CD14-positive monocyte (primary cell): ENCODE results near the gene CLK3. TPM values are rescaled to one million over a fixed set of nuclear protein-coding genes. Genes with fewer than 3 reads are reported as not detected.
"Not testable (repeated sequence)": the region's sequence is repeated elsewhere in the genome, so short reads cannot be mapped to it uniquely, and the experiment has no call there.

Experiments used
- DNase-seq, 3 donors: peaks; one replicate each; pipeline ENCODE4 v3.0.0-alpha.2; 2011 to 2022
- H2AFZ ChIP-seq: 2 replicates; pipeline ENCODE4 v1.6.0; 2012; ENCODE audit warnings: mild to moderate bottlenecking, low read depth, low read length, inconsistent platforms; ENCODE audit not compliant: insufficient read depth, poor library complexity, severe bottlenecking
- H3K27ac ChIP-seq, 2 donors: 1 replicate in 1 of 2; 2 replicates in 1 of 2; pipeline ENCODE4 v1.5.1; 2012 to 2013; ENCODE audit warnings: low read length in 2 of 2, control low read depth in 1 of 2, inconsistent platforms in 1 of 2, low read depth in 1 of 2, mild to moderate bottlenecking in 1 of 2
- H3K27me3 ChIP-seq, 2 donors: one replicate each; pipeline versions ENCODE4 v1.6.0 to v1.6.1; 2011 to 2013; ENCODE audit warnings: low read length in 2 of 2; ENCODE audit not compliant: control insufficient read depth in 2 of 2, insufficient read depth in 2 of 2
- H3K36me3 ChIP-seq, 2 donors: replicated peaks in 1 of 2; 1 replicate in 1 of 2; 2 replicates in 1 of 2; pipeline versions ENCODE4 v1.5.1 to v1.6.1; 2012 to 2013; ENCODE audit warnings: low read length in 2 of 2, control low read depth in 1 of 2, inconsistent platforms in 1 of 2, mild to moderate bottlenecking in 1 of 2; ENCODE audit not compliant: insufficient read depth in 2 of 2, control insufficient read depth in 1 of 2
- H3K4me1 ChIP-seq, 2 donors: 1 replicate in 1 of 2; 2 replicates in 1 of 2; pipeline versions ENCODE4 v1.5.1 to v1.6.1; 2012 to 2013; ENCODE audit warnings: low read length in 2 of 2, control low read depth in 1 of 2, inconsistent platforms in 1 of 2, mild to moderate bottlenecking in 1 of 2, moderate library complexity in 1 of 2; ENCODE audit not compliant: insufficient read depth in 2 of 2, control insufficient read depth in 1 of 2
- H3K4me2 ChIP-seq: replicated peaks from 2 replicates; pipeline ENCODE3; 2012; ENCODE audit warnings: low read length, moderate library complexity, mild to moderate bottlenecking; ENCODE audit not compliant: poor library complexity, severe bottlenecking; ENCODE audit errors: extremely low read depth
- H3K4me3 ChIP-seq, 3 experiments: fragments of 200-600 bp in 1 of 3; sonication (generic) in 1 of 3; replicated peaks in 1 of 3; 1 replicate in 2 of 3; 2 replicates in 1 of 3; pipeline ENCODE4 v1.5.1; 2011 to 2013; ENCODE audit warnings: low read length in 3 of 3, mild to moderate bottlenecking in 3 of 3, control low read depth in 2 of 3, low read depth in 2 of 3, inconsistent platforms in 1 of 3, moderate library complexity in 1 of 3
- H3K79me2 ChIP-seq: 2 replicates; pipeline ENCODE4 v1.6.0; 2012; ENCODE audit warnings: mild to moderate bottlenecking, control low read depth, inconsistent platforms, low read length, moderate library complexity; ENCODE audit not compliant: insufficient read depth
- H3K9ac ChIP-seq: 2 replicates; pipeline ENCODE4 v1.6.0; 2017; ENCODE audit warnings: low read length, mild to moderate bottlenecking; ENCODE audit not compliant: insufficient read depth, poor library complexity, severe bottlenecking
- H3K9me3 ChIP-seq, 2 donors: replicated peaks in 1 of 2; 1 replicate in 1 of 2; 2 replicates in 1 of 2; pipeline versions ENCODE4 v1.5.1 to v1.6.1; 2012 to 2013; ENCODE audit warnings: low read length in 2 of 2, control low read depth in 1 of 2; ENCODE audit not compliant: control insufficient read depth in 1 of 2, insufficient read depth in 1 of 2
- H4K20me1 ChIP-seq: 2 replicates; pipeline ENCODE4 v1.6.0; 2012; ENCODE audit warnings: mild to moderate bottlenecking, low read length, control low read depth, moderate library complexity; ENCODE audit not compliant: insufficient read depth
- H3K27ac Mint-ChIP-seq, 7 donors: one replicate each; pipeline ENCODE4 v1.8.0; 2020; ENCODE audit warnings: mild to moderate bottlenecking in 7 of 7, mixed read lengths in 7 of 7, moderate library complexity in 6 of 7, inconsistent platforms in 2 of 7
- H3K27me3 Mint-ChIP-seq, 3 donors: one replicate each; pipeline ENCODE4 v1.8.0; 2021 to 2022; ENCODE audit warnings: low read depth in 3 of 3, mild to moderate bottlenecking in 3 of 3, mixed read lengths in 3 of 3, moderate library complexity in 3 of 3, inconsistent platforms in 1 of 3
- H3K36me3 Mint-ChIP-seq, 2 donors: one replicate each; pipeline ENCODE4 v1.8.0; 2020; ENCODE audit warnings: mixed read lengths in 2 of 2, inconsistent platforms in 1 of 2, mild to moderate bottlenecking in 1 of 2
- H3K4me1 Mint-ChIP-seq: one replicate; pipeline ENCODE4 v1.8.0; 2020; ENCODE audit warnings: mild to moderate bottlenecking, mixed read lengths
- H3K4me3 Mint-ChIP-seq, 2 donors: one replicate each; pipeline ENCODE4 v1.8.0; 2020; ENCODE audit warnings: mild to moderate bottlenecking in 2 of 2, mixed read lengths in 2 of 2, moderate library complexity in 1 of 2
- H3K9me3 Mint-ChIP-seq, 7 donors: one replicate each; pipeline ENCODE4 v1.8.0; 2020 to 2022; ENCODE audit warnings: mixed read lengths in 7 of 7, mild to moderate bottlenecking in 6 of 7, moderate library complexity in 6 of 7, inconsistent platforms in 2 of 7
- WGBS: methylation state at CpG from one replicate; pipeline ENCODE4 v1.1.5; 2013; ENCODE audit warnings: missing lambda C conversion rate; ENCODE audit not compliant: insufficient coverage; 5-methylcytosine and 5-hydroxymethylcytosine counted together
- intact Hi-C, 2 donors: fragments of 100-400 bp; cut with micrococcal nuclease; formaldehyde crosslinking; loops; one replicate each; pipeline versions ENCODE4 v1.15.0 to v1.15.1; 2023
- polyA plus RNA-seq, 3 donors: library from polyadenylated mRNA; depleted of rRNA in 1 of 3; unstranded in 2 of 3; stranded (reverse) in 1 of 3; fragments of 300-500 nt in 2 of 3; fragments of >200 nt in 1 of 3; fragmentation: Illumina TruSeq in 2 of 3; gene quantifications; 1 replicate in 2 of 3; 2 replicates in 1 of 3; pipeline ENCODE4 v1.2.3, GENCODE V29; 2012 to 2021
- TF ChIP-seq, protein P1 (sequence below): fragments of 200-600 bp; IDR thresholded peaks from one replicate; pipeline ENCODE4 v1.8.0; 2022; ENCODE audit warnings: antibody characterized with exemption, mild to moderate bottlenecking

Gene CLK3
- polyA plus RNA-seq, 3 donors: 27.6 to 354 (median 33.2) TPM

DNA sequence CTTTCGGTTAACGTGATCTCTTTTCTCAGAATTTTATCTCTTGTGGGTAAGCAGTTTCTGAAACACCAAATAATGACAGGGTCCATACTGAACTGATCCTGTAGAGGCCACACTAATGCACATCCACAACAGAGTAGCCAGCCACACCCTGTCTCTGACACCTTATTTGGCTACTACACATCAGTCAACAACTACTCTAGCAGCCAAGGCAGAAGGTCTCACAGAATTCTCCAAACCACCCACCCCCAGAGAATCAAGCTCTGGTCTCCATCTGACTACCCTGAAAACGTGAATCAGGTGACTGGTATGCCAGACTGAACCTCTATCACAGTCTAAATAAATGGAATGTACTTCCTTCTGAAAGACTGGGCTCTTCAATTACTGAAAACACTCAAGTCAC is 42.2 kb downstream of the CLK3 start:
- Histone ChIP-seq H3K9ac (no peak overlapping the region), H3K27me3 (no peaks in the 10 kb centered on the region), H3K4me3 (no peak overlapping the region), H3K4me2 (no peak overlapping the region), H4K20me1 (peaks cover 3% of the 10 kb centered on the region), H3K79me2 (peaks cover 3% of the 10 kb centered on the region), H3K27ac (no peak overlapping the region), H2AFZ (no peak overlapping the region), H3K9me3 (no peaks in the 10 kb centered on the region), H3K36me3 (peaks cover 13 to 48% of the 10 kb centered on the region in 2 donors), H3K4me1 (peaks cover 5 to 13% of the 10 kb centered on the region in 2 donors)
- peaks cover 26 to 38% of the 10 kb centered on the region in 2 donors for H3K36me3 Mint-ChIP-seq
- TF ChIP-seq, protein P1, sequence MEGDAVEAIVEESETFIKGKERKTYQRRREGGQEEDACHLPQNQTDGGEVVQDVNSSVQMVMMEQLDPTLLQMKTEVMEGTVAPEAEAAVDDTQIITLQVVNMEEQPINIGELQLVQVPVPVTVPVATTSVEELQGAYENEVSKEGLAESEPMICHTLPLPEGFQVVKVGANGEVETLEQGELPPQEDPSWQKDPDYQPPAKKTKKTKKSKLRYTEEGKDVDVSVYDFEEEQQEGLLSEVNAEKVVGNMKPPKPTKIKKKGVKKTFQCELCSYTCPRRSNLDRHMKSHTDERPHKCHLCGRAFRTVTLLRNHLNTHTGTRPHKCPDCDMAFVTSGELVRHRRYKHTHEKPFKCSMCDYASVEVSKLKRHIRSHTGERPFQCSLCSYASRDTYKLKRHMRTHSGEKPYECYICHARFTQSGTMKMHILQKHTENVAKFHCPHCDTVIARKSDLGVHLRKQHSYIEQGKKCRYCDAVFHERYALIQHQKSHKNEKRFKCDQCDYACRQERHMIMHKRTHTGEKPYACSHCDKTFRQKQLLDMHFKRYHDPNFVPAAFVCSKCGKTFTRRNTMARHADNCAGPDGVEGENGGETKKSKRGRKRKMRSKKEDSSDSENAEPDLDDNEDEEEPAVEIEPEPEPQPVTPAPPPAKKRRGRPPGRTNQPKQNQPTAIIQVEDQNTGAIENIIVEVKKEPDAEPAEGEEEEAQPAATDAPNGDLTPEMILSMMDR: no peak
- no peak for DNase-seq
- H3K27ac Mint-ChIP-seq: no peak overlapping the region
- no peak overlapping the region for H3K4me3 Mint-ChIP-seq
- no peaks in the 10 kb centered on the region for H3K9me3 Mint-ChIP-seq
- H3K4me1 Mint-ChIP-seq: peaks cover 12% of the 10 kb centered on the region
- intact Hi-C loops: no loop called here
- H3K27me3 Mint-ChIP-seq: peaks cover 0 to 2% (median 1%) of the 10 kb centered on the region in 3 donors
- 89% methylated on average over 3 of the region's 3 CpGs for WGBS

DNA sequence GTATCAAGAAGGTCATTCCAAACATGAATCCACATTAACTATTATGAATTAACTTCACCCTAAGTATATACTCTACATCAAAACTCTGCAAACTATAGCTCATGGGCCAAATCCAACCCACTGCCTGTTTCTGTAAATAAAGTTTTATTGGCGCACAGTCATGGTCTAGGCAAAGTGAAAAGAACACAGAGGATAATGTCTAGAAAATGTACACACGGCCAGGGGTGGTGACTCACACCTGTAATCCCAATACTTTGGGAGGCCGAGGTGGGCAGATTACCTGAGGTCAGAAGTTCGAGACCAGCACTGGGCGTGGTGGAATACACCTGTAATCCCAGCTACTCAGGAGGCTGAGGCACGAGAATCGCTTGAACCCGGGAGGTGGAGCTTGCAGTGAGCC is 45.6 kb downstream of the CLK3 start:
- H4K20me1 ChIP-seq, H3K4me2 ChIP-seq, H3K27me3 ChIP-seq, H3K27me3 Mint-ChIP-seq, H3K4me3 ChIP-seq, H3K9me3 ChIP-seq, H3K9ac ChIP-seq, H3K4me1 Mint-ChIP-seq, H2AFZ ChIP-seq, H3K79me2 ChIP-seq, H3K4me3 Mint-ChIP-seq, H3K9me3 Mint-ChIP-seq, intact Hi-C loops, DNase-seq, H3K4me1 ChIP-seq, H3K27ac ChIP-seq: not testable (repeated sequence)
- H3K36me3 Mint-ChIP-seq: peaks cover 16 to 24% of the 10 kb centered on the region in 2 donors
- H3K27ac Mint-ChIP-seq: peak overlapping the region in 1 of 7 donors; percentile 8
- 95% methylated on average over 6 of the region's 8 CpGs for WGBS
- peaks cover 0 to 26% of the 10 kb centered on the region in 2 donors for H3K36me3 ChIP-seq
